Stimulated activated CD4-positive, alpha-beta T cell treated with anti-CD3 and anti-CD28 coated beads, Interleukin-1b, Interleukin-23, amount 100 ng/mL, for 4 hours (primary cell): ENCODE measurements around the gene OR51B6.
"Not testable (repeated sequence)": the region's sequence is repeated elsewhere in the genome, so short reads cannot be mapped to it uniquely, and the experiment has no call there.

ENCODE experiments used
- DNase-seq, 2 donors: peaks; one replicate each; pipeline ENCODE4 v3.0.0-alpha.2; 2020; ENCODE audit warnings: low read depth in 2 of 2

Gene OR51B6, protein sequence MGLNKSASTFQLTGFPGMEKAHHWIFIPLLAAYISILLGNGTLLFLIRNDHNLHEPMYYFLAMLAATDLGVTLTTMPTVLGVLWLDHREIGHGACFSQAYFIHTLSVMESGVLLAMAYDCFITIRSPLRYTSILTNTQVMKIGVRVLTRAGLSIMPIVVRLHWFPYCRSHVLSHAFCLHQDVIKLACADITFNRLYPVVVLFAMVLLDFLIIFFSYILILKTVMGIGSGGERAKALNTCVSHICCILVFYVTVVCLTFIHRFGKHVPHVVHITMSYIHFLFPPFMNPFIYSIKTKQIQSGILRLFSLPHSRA

DNA sequence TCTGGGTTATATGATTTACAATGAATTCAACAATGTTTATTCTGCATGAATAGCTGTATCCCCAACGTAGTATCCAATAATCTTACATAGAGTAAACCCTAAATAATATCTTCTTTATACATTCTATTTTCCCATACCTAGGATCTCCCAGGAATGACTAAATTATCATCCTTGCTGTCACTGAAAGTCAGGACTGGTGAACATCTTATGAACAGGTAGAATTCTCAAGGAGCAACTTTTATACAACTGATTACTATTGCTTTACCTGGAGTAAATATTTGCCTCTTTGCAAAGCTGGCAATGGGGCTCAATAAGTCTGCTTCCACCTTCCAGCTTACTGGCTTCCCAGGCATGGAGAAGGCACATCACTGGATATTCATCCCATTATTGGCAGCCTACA lies at the start of gene OR51B6:
Gene OR51B6 (plus strand): TSS at position 301 of the 400 bp plus-strand sequence. CDS start 0 bp downstream, at position 301.
- DNase-seq, result no peak

DNA sequence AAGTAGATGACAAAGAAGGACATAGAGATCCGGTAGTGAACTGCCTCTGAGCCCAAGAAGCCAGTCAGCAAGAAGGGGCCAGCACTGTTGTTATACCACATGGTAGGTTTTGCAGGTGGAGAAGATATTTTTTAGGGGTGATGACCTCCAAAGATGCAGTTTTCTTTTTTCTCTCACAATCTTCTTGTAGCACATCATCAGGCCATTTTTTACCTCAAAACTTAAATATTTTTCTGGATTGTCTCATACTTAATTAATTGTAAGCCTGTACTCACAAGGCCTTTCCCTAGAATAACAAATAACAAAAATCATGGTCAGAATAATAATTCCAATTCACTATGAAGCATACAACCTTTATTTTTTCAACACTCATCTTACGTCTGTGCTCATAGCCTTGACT lies 49.5 kb upstream of the OR51B6 start, which contains the start of gene OR51B4:
Gene OR51B4 (minus strand): TSS at position 101 of the 400 bp plus-strand sequence. CDS start 0 bp downstream, at position 101.
- DNase-seq, result no peak

DNA sequence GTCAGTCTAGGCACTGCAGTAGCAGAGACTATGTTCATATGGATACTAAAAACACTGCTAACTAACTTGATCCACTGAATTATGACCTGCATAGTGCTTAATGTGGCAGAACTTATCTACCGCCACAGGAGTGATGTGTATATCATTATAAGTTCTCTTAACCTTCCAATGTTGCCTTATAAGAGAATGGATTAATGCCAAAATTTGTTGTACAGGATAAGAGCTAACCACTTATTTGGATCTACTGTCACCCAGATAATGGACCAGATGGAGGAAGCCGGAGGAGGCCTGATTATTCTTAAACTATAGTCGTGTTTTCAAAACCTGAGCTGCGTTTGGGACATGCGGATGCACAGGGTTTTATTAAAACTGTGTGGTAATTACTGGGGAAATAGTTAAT lies 47.7 kb upstream of the OR51B6 start:
- no peak for DNase-seq

DNA sequence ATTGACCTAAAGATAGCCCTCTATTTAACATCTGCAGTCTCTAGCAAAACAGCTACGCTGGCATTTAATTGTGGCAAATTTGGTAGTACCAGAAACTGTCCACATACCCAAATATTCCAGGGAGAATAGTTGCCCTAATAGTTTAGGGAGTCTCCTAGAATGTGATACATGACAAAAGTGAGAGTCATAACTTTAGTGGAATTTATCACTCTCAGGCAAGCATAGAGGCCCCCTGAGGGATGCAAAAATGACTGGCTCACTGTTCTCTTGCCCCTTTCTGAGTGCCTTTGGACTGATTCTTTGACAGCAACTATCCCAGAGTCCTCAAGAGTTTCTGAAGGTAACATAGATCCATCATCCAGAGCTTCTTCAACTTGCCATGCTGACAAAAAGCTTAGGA lies 47.3 kb upstream of the OR51B6 start:
- no peak for DNase-seq

DNA sequence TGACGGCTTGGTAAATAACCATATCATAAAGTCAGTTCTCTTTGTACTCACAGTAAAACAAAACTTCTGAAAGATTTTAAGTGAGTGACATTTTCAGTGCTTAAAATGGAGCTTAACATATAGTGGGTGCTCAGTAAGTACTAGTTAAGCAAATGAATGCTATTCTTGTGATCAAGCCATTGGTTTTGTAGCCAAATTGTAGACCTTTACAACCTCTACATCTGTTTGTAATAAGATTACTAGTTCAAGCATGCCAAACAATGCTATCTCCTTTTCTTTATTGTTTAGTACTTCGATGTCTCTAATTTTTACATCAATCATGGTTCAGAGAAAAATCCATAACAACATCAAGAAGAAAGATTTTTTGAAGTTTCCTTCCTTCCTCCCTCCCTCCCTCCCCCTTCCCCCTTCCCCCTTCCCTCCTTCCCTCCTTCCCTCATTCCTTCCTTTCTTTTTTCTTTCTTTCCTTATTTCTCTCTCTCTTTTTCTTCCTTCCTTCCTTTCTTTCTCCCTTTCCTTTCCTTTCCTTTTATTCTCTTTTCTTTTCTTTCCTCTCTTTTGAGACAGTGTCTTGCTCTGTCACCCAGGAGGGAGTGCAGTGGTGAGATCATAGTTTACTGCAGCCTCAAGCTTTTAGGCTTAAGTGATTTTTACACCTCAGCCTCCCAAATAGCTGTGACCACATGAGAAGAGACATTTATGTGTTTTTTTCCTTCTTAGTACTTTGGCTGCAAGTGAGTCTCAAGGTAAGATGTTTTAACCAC lies 43.9 kb upstream of the OR51B6 start:
- DNase-seq, result no peak

DNA sequence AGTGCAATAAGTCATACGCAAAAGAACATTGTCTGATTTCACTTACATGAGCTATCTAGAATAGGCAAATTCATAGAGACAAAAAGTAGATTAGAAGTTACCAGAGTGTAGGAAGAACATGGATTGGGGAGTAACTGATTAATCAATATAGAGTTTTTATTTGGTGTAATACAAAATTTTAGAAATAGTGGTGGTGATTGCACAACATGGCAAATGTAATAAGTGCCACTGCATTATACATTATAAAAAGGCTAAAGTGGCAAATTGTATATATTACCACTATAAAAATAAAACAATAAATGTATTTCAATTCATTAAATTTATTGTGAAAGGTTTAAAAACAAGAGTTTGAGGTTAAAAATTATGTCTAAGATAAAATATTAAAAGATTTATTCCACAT lies 40.9 kb upstream of the OR51B6 start:
- DNase-seq, result no peak

DNA sequence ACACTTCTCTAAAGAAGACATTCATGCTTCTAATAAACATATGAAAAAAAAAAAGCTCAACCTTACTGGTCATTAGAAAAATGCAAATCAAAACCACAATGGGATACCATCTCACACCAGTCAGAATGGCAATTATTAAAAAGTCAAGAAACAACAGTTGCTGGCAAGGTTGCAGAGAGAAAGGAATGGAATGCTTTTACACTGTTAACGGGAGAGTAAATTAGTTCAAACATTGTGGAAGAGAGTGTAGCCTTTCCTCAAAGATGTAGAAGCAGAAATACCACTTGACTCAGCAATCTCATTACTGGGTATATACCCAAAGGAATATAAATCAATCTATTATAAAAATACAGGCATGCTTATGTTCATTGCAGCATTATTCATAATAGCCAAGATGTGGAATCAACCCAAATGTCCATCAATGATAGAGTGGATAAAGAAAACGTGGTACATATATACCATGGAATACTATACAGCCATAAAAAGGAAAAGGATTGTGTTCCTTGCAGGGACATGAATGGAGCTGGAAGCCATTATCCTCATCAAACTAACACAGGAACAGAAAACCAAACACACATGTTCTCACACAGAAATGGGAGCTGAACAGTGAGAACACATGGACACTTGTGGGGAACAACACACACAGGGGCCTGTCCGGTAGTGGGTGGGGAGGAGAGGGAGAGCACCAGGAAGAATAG lies 37.8 kb upstream of the OR51B6 start:
- DNase-seq, result not testable (repeated sequence)

DNA sequence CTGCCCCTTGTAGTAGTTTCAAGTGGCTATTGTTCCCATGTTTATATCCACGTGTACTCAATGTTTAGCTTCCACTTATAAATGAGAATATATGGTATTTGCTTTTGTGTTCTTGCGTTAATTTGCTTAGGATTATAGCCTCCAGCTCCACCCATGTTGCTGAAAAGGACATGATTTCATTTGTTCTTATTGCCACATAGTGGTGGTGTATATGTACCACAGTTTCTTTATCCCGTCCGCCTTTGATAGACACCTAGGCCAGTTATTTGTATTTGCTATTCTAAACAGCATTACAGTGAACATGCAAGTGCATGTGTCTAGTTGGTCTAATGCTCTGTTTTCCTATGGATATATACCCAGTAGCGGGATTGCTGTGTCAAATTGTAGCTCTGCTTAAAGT lies 34.0 kb upstream of the OR51B6 start:
- no peak for DNase-seq

DNA sequence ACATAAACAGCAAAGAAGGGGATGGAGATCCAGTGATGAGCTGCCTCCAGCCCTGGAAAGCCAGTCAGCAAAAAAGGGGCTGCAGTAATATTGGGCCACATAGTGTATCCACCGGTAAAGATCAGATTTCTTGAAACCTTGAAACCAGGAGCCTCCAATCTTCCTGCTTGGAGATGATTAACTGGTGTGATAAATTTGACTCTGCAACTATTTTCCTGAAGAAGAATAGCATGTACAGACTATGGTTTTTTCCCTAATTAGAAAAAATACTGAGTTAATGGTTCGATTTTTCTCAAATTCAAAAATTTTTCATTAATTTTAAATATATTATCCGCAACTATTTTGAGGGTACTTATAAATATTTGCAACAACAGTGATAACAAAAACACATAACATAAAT lies 27.1 kb upstream of the OR51B6 start, which contains the start of gene OR51B2:
Gene OR51B2 (minus strand): TSS at position 101 of the 400 bp plus-strand sequence. CDS start 0 bp downstream, at position 101.
- no peak for DNase-seq

DNA sequence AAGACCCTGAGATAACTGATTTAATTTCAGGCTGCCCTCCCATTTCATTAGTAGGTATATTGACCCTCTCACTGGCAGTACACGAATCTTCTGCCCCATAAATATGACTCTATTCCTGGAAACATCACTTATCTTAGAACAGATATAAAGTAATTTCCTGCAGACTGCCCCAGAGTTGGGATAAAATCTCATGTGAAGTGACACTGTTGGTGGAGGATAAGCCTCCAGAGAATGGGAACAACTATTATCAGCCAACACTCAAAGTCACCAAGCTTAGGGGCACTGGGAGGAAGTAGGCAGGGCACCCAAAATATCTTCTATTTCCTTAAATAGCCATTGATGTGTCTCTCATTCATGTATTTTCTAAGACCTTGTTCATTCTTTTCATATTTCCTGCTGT lies 16.1 kb upstream of the OR51B6 start:
- DNase-seq, result no peak

DNA sequence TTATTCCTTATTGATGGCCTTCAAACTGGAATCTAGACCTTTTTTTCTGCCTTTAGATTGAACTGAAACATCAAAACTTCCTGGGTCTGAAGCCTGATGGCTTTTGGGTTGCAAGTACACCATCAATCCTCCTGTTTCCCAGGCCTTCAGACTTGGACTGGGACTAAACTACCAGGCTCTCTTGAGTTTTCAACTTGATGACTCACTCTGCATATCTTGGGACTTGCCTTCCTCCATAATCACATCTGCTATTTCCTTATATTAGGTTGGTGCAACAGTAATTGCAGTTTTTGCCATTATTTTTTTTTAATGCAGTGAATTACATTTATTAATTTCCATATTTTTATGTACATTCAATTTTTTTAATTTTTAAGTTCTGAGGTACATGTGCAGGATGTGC lies 15.0 kb upstream of the OR51B6 start:
- DNase-seq, result no peak

DNA sequence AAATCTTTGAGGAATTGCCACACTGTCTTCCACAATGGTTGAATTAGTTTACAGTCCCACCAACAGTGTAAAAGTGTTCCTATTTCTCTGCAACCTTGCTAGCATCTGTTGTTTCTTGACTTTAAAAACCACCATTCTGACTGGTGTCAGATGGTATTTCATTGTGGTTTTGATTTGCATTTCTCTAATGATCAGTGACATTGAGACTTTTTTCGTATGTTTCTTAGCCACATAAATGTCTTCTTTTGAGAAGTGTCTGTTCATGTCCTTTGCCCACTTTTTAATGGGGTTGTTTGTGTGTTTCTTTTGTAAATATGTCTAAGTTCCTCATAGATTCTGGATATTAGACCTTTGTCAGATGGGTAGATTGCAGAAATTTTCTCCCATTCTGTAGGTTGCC lies 14.1 kb upstream of the OR51B6 start:
- DNase-seq, result not testable (repeated sequence)

DNA sequence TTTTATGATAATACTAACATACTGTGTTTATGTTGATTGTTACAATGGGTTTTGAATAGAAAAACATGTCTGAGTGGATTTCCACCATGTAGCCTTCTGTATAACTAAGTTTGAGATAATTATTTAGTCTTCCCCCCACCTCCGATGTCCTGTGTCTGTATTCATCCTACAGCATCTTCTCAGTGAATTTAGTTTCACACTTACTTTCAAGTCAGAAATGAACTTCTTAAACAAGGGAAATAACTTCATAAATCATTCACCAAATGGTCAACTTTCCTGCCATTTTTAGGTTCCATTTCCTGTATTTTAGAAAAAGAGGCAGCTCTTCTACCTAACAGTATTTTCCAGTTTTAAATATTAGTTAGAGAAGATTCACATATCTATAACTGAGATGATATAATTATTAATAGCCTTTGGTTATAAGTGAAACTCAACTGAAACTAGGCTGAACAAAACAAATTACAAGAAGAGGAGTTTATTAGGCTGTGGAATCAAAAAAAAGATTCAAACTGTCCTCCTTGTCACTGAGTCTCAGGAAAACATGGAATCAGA lies 11.5 kb upstream of the OR51B6 start:
- DNase-seq, result no peak

DNA sequence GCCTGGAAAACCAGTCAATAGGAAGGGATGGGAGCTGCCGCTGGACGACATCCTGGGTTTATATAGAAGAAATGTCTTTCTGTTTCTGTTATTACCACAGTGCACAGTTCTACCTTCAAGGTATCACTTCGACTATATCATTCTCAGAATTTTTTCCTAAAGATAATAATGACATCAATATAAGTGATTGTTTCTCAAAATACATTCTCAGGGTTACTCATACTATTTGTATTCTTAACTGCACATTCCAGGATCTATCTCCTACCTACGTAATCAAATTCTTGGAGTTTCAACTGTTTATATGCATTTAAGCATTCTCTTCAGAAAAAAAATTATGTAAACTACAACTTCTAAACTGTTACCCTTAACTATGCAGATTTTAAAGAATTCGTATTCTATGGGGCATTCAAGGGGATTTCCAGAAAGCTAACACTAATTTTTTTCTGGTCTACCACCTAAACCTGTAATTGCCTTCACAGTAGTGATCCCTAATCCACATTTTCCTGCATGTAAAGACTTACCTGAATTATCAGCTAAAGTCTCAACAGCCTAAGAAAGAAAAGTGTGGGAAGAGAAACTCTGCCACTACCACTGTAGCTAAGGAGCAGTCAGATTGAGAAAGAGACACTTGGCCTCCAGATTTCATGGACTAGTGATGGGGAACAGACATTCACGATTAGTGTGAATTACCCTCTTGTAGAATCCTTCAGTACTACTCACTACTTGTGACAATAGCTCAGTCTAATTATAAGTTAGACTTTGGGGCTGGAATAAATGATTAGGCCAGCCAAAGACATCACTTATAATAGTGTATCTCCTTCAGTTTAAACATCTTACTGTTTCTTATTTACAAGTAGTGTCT lies 7.6 kb upstream of the OR51B6 start, which contains the start of gene OR51B5:
Gene OR51B5 (minus strand): TSS at position 51 of the 862 bp plus-strand sequence. CDS start 0 bp downstream, at position 51.
- no peak for DNase-seq

DNA sequence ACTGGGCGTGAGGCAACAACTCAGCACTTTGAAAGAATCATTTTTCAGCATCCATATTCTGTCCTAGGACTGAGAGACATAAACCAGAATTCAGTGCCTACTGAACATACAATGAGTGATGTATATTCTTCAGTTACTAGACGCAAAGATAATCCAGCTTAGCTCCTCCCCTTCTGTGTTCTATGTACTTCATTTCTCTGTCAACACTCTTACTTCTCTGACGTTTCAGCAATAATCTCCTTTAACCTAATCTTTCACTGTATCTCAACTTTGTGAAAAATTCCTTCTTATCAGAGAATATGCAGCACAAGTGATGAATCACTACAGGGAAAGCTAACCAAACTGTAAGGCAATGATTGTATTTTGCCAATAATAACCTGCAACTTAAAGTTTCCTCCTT lies 5.5 kb upstream of the OR51B6 start:
- DNase-seq, result no peak

DNA sequence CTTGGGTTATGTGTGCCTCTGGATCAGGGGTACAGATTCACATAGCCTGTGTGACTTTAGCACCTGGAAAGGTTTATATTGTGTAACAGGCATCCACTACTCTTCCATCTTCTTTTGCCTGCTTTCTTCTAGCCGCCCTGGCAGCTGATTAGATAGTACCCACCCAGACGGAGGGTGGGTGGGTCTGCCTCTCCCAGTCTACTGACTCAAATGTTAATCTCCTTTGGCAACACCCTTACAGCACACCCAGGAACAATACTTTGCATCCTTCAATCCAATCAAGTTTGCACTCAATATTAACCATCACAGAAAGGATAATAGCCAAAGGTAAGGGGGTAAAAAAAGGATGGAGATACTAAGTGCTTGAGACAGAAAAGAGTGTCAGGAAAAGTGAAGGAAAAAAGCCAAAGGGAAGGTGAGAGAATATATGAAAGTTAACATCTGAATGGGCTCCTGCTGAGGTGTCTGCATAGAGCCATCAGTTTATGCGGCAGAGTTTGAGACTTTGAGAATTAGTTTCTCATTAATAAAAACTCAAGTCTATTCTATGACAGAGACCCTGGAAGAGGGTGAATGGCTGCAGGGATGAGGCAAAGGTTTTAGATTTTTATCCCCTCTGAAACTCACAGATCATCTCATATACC lies 2.6 kb upstream of the OR51B6 start:
- no peak for DNase-seq

DNA sequence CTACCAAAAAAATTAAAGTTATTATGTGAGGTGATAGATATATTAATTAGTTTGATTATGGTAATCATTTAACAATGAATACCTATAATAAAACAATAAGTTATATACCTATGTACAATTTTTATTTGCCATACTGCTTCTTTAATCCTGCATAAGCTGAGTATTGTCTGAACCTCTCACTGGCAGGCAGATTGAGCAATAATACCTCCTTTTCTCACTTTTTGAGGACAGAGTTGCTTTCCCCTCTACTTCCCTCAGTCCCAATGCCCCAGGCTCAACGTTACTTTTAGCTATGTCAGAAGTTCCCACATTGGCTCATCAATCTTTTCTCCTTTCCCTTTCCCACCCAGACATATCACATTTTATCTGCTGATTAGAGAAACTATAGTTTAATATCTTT lies 1.8 kb upstream of the OR51B6 start:
- DNase-seq, result no peak

DNA sequence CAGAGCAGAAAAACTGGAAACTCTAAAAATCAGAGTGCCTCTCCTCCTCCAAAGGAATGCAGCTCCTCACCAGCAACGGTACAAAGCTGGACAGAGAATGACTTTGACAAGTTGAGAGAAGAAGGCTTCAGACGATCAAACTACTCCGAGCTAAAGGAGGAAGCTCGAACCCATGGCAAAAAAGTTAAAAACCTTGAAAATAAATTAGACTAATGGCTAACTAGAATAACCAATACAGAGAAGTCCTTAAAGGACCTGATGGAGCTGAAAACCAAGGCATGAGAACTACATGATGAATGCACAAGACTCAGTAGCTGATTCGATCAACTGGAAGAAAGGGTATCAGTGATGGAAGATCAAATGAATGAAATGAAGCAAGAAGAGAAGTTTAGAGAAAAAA lies 4.7 kb downstream of the OR51B6 start:
- not testable (repeated sequence) for DNase-seq

DNA sequence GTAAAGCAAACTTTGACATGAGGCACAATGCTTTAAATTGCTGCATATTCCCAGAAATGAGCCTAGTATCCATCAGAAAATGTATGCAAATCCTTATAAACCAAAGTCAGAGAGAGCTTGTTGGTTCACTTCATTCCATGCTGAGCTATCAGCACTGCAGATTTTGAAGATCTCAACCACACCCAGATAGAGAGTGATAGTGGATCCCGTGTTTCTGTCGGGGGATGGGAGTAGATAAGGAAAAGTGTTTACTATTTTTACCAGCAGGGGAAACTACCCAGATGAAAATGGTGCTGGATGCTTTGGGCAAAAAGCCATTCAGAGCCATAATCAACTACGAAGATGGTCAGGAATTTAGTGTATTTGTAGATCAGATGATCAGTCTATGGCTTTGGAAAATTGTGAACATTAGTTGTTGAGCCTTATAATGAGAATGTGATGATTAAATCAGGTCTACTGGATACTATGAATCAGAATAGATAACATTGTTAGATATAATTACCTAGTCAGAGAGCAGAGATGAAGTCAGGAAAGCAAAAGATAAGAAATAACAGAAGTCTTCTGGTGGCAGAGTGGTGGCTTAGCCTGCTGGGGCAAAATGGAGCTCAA lies 10.8 kb downstream of the OR51B6 start:
- no peak for DNase-seq

DNA sequence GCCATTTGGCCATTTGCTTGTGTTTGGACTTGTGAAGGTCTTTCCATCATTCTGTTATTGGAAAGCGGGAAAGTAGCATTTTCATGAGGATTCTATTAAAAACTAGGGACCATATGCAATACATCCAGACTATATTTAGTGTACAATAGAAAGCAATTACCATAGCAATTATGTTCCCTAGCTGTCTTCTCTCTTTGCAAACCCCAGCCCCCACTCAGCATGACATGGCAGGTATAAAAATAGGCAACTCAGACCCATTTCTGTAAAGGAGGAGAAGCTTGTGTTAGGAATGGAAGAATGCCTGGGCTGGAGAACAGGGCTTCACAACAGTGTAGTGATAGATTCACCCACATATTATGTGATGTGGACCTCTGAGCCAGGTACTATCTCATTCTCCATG lies 12.4 kb downstream of the OR51B6 start:
- DNase-seq, result no peak
